ENCODE results near the gene SEPTIN11.

GRCh38 chr4:76997532-76997931 lies 48.0 kb downstream of the SEPTIN11 start:
- no peak for TF ChIP-seq GABPA (tag; conservative IDR thresholded peaks at IDR 0.05; ENCODE audit: low read depth)
- no peak for TF ChIP-seq XRCC3 (IDR thresholded peaks at IDR 0.05)
- TF ChIP-seq KAT2B (IDR thresholded peaks at IDR 0.05; ENCODE audit: low read depth, low read length): no peak
- TF ChIP-seq ELK1 (CRISPR knock-in tag; IDR thresholded peaks at IDR 0.05): no peak
- TF ChIP-seq CEBPG (CRISPR knock-in tag; IDR thresholded peaks at IDR 0.05): no peak
- TF ChIP-seq CEBPG (tag; conservative IDR thresholded peaks at IDR 0.05 in 1 of 2, IDR thresholded peaks at IDR 0.05 in 1 of 2): no peak
- TF ChIP-seq KDM2B (CRISPR knock-in tag; IDR thresholded peaks at IDR 0.05): no peak
- no peak for TF ChIP-seq ETS1 (conservative IDR thresholded peaks at IDR 0.05; ENCODE audit: control insufficient read depth, low read depth, low read length)
- TF ChIP-seq POLR2A (conservative IDR thresholded peaks at IDR 0.05): no peak
- TF ChIP-seq DNMT1 (IDR thresholded peaks at IDR 0.05): no peak
- no peak for TF ChIP-seq CTCF (IDR thresholded peaks at IDR 0.05 in 2 of 3, conservative IDR thresholded peaks at IDR 0.05 in 1 of 3; ENCODE audit: insufficient read depth in 2 of 3, low read depth in 1 of 3, low read length in 3 of 3)
- no peak for TF ChIP-seq CREB1 (IDR thresholded peaks at IDR 0.05)
- TF ChIP-seq CREB1 (CRISPR knock-in tag; IDR thresholded peaks at IDR 0.05): no peak
- TF ChIP-seq MEIS2 (IDR thresholded peaks at IDR 0.05; ENCODE audit: partially characterized antibody): no peak
